HG03280 (cell line): ENCODE data around the gene IL25.
"Not testable (repeated sequence)": the region's sequence is repeated elsewhere in the genome, so short reads cannot be mapped to it uniquely, and the experiment has no call there.

Experiments
- ATAC-seq: cut with Tn5 transposase; IDR thresholded peaks from one replicate; pipeline ENCODE4 v1.9.1; 2021; ENCODE audit warnings: mild to moderate bottlenecking, moderate library complexity; ENCODE audit not compliant: unreplicated experiment

Gene IL25

GRCh38 chr14:23387916-23388882, 15.6 kb downstream of the IL25 start:
- no peak for ATAC-seq

DNA sequence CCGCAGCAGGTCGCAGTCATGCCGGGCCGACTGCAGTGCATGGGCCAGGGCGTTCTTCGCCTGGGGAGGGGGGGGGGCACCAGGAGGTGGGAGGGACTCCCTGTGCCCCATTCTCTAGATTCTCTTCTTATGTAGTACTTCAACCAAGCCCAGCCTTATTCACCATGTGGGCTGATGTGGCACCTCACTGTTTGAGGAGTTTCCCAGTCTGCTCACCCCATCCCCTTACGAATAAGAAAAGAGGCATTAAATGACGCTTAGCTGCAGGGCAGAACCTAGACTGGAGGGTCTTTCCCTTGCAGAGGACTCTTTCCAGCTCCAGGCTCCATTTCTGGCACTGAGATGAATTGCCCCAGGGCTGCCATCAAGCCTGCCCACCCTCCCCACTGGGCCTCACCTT, 16.4 kb downstream of the IL25 start:
- ATAC-seq, result no peak

DNA sequence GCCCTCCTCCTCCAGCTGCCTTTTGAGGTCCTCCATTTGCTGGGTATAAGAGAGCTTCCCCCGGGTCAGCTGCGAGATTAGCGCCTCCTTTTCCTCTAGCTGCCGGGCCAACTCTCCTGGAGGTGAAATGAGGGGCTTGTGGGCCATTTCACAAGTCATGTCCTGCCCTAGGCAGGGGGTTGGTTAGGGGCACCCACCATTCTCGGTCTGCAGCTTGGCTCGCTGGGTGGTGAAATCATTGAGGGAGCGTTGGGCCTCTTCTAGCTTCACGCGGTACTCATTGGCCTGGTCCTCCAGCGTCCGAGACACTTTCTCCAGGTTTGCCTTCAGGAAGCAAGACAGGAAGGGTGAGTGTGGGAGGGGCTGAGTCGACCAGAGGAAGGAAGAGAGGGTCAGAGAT, 16.8 kb downstream of the IL25 start:
- no peak for ATAC-seq

GRCh38 chr14:23389871-23390270, 17.3 kb downstream of the IL25 start:
- ATAC-seq, result not testable (repeated sequence)

GRCh38 chr14:23392613-23393012, 20.0 kb downstream of the IL25 start:
- ATAC-seq, result no peak

DNA sequence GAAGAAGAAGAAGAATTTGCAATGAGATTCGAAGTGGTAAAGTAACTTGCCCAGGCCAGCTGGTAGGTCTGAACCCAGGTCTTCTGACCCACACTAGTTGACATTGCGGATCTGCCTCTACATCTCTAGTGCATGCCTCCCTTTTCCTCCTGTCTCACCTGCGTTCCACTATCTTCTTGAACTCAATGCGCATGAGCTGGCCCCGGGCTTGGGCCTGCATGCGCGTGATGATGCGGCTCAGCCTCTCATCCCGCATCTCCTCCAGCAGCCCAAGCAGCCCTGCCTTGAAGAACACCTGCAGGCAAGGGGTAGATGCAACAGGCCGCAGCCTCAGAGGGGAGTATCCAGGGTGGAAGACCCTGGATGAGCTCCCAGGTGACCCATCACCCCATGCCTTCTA, 23.5 kb downstream of the IL25 start:
- no peak for ATAC-seq

DNA sequence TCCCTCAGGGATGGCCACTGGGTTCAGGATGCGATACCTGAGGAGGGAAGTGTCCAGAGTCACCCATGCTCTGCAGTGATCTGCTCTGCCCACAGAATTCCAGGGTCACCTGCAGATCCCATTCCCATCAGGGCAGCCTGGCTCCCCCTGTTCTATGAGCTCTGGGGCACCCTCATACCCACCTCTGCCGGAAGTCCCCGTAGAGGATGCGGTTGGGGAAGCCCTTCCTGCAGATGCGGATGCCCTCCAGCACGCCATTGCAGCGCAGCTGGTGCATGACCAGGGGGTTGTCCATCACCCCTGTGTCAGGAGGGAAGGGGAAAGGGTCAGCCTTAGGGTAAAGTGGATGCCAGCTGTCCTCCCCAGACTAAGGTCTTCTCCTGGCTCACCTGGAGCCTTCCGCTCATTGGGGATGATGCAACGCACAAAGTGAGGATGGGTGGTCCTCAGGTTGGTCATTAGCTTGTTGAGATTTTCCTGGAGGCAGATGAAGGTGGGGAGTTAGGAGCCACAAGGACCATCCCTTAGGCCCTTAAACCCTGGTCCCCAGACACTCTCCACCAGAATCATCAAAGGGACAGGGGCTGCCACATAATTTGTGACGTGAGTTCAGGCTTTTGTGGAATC, 24.3 kb downstream of the IL25 start:
- ATAC-seq, result no peak

GRCh38 chr14:23398348-23398747, 25.7 kb downstream of the IL25 start:
- no peak for ATAC-seq

GRCh38 chr14:23399136-23399535, 26.5 kb downstream of the IL25 start:
- no peak for ATAC-seq

DNA sequence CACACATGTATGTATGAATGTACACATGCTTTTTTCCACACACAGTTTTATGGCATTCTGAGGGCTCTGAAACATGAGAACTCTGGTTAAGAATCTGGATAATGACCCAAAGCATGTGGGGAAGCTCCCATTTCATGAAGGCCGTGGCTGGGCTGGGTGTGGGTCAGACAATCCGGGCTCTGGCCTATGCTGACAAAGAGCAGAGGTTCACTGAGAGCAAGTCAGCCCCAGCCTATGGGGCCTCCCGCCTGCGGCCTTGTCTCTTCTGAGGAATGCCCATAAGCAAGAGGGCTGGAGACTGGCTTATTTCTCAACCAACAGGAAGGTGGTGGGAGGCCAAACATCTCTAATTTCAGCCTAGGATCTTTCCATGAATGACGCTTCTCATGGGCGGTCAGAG, 27.0 kb downstream of the IL25 start:
- ATAC-seq, result no peak

GRCh38 chr14:23400496-23401149, 28.0 kb downstream of the IL25 start:
- not testable (repeated sequence) for ATAC-seq

- ATAC-seq, result no peak
Measured at GRCh38 chr14:23401291-23401690, 28.7 kb downstream of the IL25 start.

DNA sequence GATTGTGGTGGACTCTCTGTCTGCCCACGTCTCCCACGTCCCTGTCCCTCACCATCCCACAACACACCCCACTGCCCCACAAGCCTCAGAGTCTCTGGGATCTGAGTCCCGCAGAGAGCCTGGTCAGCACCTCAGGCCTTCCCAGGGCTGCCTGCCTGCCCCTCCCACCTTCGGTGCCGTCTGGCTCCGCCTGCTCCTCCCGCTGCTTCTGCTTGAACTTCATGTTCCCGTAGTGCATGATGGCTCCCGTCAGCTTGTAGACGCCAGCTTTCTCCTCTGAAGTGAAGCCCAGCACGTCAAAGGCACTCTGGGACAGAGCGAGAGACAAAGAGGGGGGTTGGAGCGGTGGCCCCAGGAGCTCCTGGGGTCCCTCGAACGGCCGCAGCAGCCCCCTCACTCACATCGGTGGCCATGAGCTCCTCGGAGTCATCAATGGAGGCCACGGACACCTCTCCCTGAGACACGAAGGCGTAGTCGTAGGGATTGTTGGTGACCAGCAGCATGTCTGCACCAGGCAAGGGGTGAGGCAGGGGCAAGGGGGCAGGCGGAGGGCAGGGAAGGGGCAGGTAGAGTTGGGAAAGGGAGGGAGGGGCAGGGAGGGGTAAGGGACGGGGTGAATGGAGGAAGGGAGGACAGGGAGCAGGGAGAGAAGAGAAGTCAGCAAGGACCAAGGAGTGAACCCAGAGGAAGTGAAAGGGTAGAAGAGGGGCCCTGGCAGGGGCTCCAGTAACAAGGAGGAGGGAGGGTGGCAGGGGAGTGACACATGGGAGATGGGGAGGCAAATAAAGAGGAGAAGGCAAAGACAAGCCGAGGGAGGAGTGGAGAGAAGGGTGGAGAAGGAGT, 29.9 kb downstream of the IL25 start:
- no peak for ATAC-seq

DNA sequence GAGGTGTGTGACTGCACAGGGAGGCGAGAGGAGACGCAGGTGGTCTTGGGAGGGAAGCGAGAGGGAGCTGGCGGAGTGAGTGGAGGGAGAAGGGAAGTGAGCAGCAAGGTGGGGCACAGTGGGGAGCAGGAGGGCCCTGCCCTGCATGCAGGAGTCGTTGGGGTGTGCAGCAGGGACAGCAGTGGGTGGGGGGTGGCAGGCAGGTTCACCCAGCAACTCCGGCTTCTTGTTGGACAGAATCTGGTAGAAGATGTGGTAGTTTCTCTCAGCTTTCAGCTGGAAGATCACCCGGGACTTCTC, 30.5 kb downstream of the IL25 start:
- ATAC-seq, result no peak

GRCh38 chr14:23403908-23404307, 31.3 kb downstream of the IL25 start:
- no peak for ATAC-seq

DNA sequence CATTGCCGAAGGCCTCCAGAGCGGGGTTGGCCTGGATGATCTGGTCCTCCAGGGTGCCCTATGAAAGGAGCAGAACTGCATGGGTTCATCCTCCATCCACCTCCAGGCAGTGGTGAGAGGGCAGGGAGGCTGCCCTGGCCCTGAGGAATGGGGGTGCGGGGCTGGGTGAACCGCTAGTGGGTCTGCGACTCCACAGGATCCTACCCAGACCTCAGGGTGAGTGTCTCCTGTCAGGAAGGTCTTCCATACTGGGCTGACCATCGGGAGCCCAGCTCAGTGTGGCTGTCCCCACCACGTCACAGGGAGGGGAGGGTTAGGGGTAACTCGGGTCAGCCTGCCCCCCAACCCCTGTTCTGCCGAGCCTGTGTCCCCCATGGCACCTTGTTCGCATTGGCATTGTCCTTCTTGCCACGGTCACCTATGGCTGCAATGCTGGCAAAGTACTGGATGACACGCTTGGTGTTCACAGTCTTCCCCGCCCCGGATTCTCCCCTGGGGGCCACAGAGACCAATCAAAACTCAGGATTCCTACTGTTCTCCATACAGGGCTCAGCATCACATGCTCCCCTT, 31.8 kb downstream of the IL25 start:
- no peak for ATAC-seq

DNA sequence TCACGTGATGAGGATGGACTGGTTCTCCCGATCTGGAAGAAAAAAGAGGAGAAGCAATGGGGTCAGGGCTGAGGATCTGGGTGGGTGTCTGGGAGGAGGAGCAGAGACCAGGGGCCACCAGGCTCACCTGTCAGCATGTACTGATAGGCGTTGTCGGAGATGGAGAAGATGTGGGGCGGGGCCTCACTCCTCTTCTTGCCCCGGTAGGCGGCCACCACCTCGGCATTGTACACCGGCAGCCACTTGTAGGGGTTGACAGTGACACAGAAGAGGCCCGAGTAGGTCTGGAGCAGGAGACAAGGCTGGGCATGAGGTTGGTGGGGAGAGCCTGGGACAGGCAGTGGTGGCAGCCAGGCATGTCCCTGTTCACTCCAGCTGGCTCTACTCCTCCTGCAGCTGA, 32.5 kb downstream of the IL25 start:
- no peak for ATAC-seq

DNA sequence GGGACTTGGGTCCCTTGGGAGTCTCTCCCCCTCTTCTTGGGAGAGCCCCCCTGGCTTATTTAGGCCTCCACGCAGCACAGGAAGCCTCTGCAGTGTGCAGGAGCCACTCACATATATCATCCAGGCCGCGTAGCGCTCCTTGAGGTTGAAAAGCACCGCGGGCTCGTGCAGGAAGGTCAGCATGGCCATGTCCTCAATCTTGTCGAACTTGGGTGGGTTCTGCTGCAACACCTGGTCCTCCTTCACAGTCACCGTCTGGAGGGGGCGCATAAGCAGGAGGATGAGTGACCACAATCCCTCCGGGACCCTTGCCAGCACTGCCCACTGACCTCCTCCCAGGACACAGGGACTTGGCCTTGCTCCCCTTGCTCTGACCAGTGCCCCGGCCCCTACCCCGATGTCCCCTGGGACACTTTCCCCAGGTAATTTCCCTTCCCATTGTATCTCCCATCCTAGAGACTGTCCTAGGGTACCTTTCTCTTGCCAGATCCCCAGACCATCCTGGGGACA, 33.0 kb downstream of the IL25 start:
- ATAC-seq, result no peak

GRCh38 chr14:23406244-23406643, 33.6 kb downstream of the IL25 start:
- ATAC-seq, result no peak

GRCh38 chr14:23406725-23407355, 34.2 kb downstream of the IL25 start:
- ATAC-seq, result no peak
